ENCODE data around the gene MRPS10. TPM values are rescaled to one million over a fixed set of nuclear protein-coding genes. Genes with fewer than 3 reads are reported as not detected.
A peak's percentile ranks its signal among the peaks of the same experiment; 100 is the strongest.

The MRPS10 gene
- total and polyA plus RNA-seq, 10 of the 15 experiments (the other 5 are each of a cell fraction or from before 2014, with no cell fraction given) = 28.5 to 83.3 (median 52.8) TPM

- TF ChIP-seq, protein P1, sequence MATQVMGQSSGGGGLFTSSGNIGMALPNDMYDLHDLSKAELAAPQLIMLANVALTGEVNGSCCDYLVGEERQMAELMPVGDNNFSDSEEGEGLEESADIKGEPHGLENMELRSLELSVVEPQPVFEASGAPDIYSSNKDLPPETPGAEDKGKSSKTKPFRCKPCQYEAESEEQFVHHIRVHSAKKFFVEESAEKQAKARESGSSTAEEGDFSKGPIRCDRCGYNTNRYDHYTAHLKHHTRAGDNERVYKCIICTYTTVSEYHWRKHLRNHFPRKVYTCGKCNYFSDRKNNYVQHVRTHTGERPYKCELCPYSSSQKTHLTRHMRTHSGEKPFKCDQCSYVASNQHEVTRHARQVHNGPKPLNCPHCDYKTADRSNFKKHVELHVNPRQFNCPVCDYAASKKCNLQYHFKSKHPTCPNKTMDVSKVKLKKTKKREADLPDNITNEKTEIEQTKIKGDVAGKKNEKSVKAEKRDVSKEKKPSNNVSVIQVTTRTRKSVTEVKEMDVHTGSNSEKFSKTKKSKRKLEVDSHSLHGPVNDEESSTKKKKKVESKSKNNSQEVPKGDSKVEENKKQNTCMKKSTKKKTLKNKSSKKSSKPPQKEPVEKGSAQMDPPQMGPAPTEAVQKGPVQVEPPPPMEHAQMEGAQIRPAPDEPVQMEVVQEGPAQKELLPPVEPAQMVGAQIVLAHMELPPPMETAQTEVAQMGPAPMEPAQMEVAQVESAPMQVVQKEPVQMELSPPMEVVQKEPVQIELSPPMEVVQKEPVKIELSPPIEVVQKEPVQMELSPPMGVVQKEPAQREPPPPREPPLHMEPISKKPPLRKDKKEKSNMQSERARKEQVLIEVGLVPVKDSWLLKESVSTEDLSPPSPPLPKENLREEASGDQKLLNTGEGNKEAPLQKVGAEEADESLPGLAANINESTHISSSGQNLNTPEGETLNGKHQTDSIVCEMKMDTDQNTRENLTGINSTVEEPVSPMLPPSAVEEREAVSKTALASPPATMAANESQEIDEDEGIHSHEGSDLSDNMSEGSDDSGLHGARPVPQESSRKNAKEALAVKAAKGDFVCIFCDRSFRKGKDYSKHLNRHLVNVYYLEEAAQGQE (IDR thresholded peaks at IDR 0.05; ENCODE audit: low read depth, low read length) = no peak
- TF ChIP-seq NBN (IDR thresholded peaks at IDR 0.05) (peak; percentile 79; the same call in 1 of the 2 replicates), ASH2L (IDR thresholded peaks at IDR 0.05; ENCODE audit: borderline replicate concordance, low read depth) (peak; percentile 85; the same call in 1 of the 2 replicates), MEF2B (IDR thresholded peaks at IDR 0.05; ENCODE audit: partially characterized antibody, poor library complexity, severe bottlenecking) (peak; percentile 14), MAX (IDR thresholded peaks at IDR 0.05; ENCODE audit: low read depth, low read length) (0 out of 2 replicates have a peak, but pooled peaks have one; percentile 39), RUNX3 (IDR thresholded peaks at IDR 0.05; ENCODE audit: low read length) (peak; percentile 49; the same call in 1 of the 2 replicates), TARDBP (IDR thresholded peaks at IDR 0.05; ENCODE audit: borderline replicate concordance) (peak; percentile 86; the same call in 1 of the 2 replicates), HDAC2 (IDR thresholded peaks at IDR 0.05) (no peak), ZNF24 (IDR thresholded peaks at IDR 0.05) (no peak), TBL1XR1 (IDR thresholded peaks at IDR 0.05; ENCODE audit: low read depth, low read length) (peak; percentile 87), ZBED1 (IDR thresholded peaks at IDR 0.05; ENCODE audit: borderline replicate concordance) (no peak), PAX5 (IDR thresholded peaks at IDR 0.05; ENCODE audit: borderline replicate concordance, low read depth, low read length) (no peak), ZNF687 (IDR thresholded peaks at IDR 0.05) (peak; percentile 73; the same call in 1 of the 2 replicates), TCF3 (IDR thresholded peaks at IDR 0.05; ENCODE audit: borderline replicate concordance, insufficient read depth, low read depth, low read length) (no peak), RELA (IDR thresholded peaks at IDR 0.05; ENCODE audit: borderline replicate concordance, partially characterized antibody) (peak; percentile 54), KLF5 (IDR thresholded peaks at IDR 0.05; ENCODE audit: partially characterized antibody) (no peak), POLR2AphosphoS2 (IDR thresholded peaks at IDR 0.05; ENCODE audit: low read depth, low read length) (peak; percentile 76; the same call in 1 of the 2 replicates), NKRF (conservative IDR thresholded peaks at IDR 0.05) (peak; percentile 66), NR2C1 (IDR thresholded peaks at IDR 0.05) (peak; percentile 100), HCFC1 (IDR thresholded peaks at IDR 0.05; ENCODE audit: low read length) (peak; percentile 81), PML (IDR thresholded peaks at IDR 0.05; ENCODE audit: low read length) (peak; percentile 90)
Observed at GRCh38 chr6:42217519-42218367, at the start of gene MRPS10 (continued).

Data from GM12878 (cell line).